Eye (tissue), 1 donor: ENCODE measurements around the gene DGCR6L.
A peak's percentile ranks its signal among the peaks of the same experiment; 100 is the strongest.
"Not testable (repeated sequence)": the region's sequence is repeated elsewhere in the genome, so short reads cannot be mapped to it uniquely, and the experiment has no call there.

Source experiments
- DNase-seq: peaks from one replicate; pipeline ENCODE4 v3.0.0-alpha.2; 2015

DGCR6L gene

GRCh38 chr22:20324139-20324516 lies 4.3 kb upstream of the DGCR6L start:
- DNase-seq: peak; percentile 0

- DNase-seq: not testable (repeated sequence)
Observed at GRCh38 chr22:20321552-20322211, 1.8 kb upstream of the DGCR6L start.

GRCh38 chr22:20320659-20321551 lies 1.0 kb upstream of the DGCR6L start:
- DNase-seq: not testable (repeated sequence)

- peak; percentile 57 for DNase-seq
Observed at GRCh38 chr22:20319041-20319744, 667 bp downstream of the DGCR6L start.

- not testable (repeated sequence) for DNase-seq
Observed at GRCh38 chr22:20318043-20318688, 1.7 kb downstream of the DGCR6L start.

GRCh38 chr22:20317402-20318042 lies 2.3 kb downstream of the DGCR6L start:
- DNase-seq: not testable (repeated sequence)

- no peak for DNase-seq
Observed at GRCh38 chr22:20316844-20317401, 2.9 kb downstream of the DGCR6L start.

GRCh38 chr22:20316217-20316843 lies 3.5 kb downstream of the DGCR6L start:
- DNase-seq: no peak

- no peak for DNase-seq
Observed at GRCh38 chr22:20315337-20316216, 4.3 kb downstream of the DGCR6L start.

- DNase-seq: not testable (repeated sequence)
Observed at GRCh38 chr22:20314741-20315336, 5.0 kb downstream of the DGCR6L start.

GRCh38 chr22:20314206-20314605 lies 5.7 kb downstream of the DGCR6L start:
- not testable (repeated sequence) for DNase-seq

GRCh38 chr22:20313306-20314077 lies 6.4 kb downstream of the DGCR6L start:
- not testable (repeated sequence) for DNase-seq

GRCh38 chr22:20312396-20313191 lies 7.3 kb downstream of the DGCR6L start:
- no peak for DNase-seq

- not testable (repeated sequence) for DNase-seq
Observed at GRCh38 chr22:20311249-20312062, 8.4 kb downstream of the DGCR6L start.

GRCh38 chr22:20310773-20311172 lies 9.1 kb downstream of the DGCR6L start:
- DNase-seq: not testable (repeated sequence)

GRCh38 chr22:20310180-20310579 lies 9.7 kb downstream of the DGCR6L start:
- DNase-seq: not testable (repeated sequence)
